SHP77 treated with DMSO at 0.1 percent for 48 hours (cell line): ENCODE data around the gene PIGB.
"Not testable (repeated sequence)": the region's sequence is repeated elsewhere in the genome, so short reads cannot be mapped to it uniquely, and the experiment has no call there.

Experiments
- DNase-seq: peaks from one replicate; lab custom pipeline; 2025; lab: John Stamatoyannopoulos, UW

PIGB gene

GRCh38 chr15:55318588-55319494 lies at the start of gene PIGB, which contains the start of gene PIGBOS1:
Gene PIGB (plus strand): TSS chr15:55319222. CDS start chr15:55319251, 29 bp downstream.
Gene PIGBOS1 (minus strand): TSS chr15:55319123. CDS start chr15:55317792, 1,331 bp downstream.
- peak; percentile 58 for DNase-seq

- DNase-seq: no peak
Measured at GRCh38 chr15:55270291-55270690, 48.7 kb upstream of the PIGB start.

GRCh38 chr15:55276324-55276723 lies 42.7 kb upstream of the PIGB start:
- no peak for DNase-seq

- no peak for DNase-seq
Measured at GRCh38 chr15:55277116-55277564, 41.9 kb upstream of the PIGB start.

- no peak for DNase-seq
Measured at GRCh38 chr15:55277715-55278114, 41.3 kb upstream of the PIGB start.

GRCh38 chr15:55279100-55279745 lies 39.8 kb upstream of the PIGB start:
- DNase-seq: no peak

- DNase-seq: no peak
Measured at GRCh38 chr15:55279746-55280351, 39.2 kb upstream of the PIGB start.

GRCh38 chr15:55280589-55280988 lies 38.4 kb upstream of the PIGB start:
- not testable (repeated sequence) for DNase-seq

- DNase-seq: no peak
Measured at GRCh38 chr15:55281517-55282228, 37.3 kb upstream of the PIGB start.

GRCh38 chr15:55282284-55282833 lies 36.7 kb upstream of the PIGB start:
- no peak for DNase-seq

GRCh38 chr15:55283379-55284147 lies 35.5 kb upstream of the PIGB start:
- DNase-seq: no peak

- no peak for DNase-seq
Measured at GRCh38 chr15:55284426-55284825, 34.6 kb upstream of the PIGB start.

GRCh38 chr15:55286442-55287189 lies 32.4 kb upstream of the PIGB start:
- not testable (repeated sequence) for DNase-seq

GRCh38 chr15:55288006-55288717 lies 30.9 kb upstream of the PIGB start:
- DNase-seq: no peak

GRCh38 chr15:55289011-55289745 lies 29.8 kb upstream of the PIGB start:
- no peak for DNase-seq

GRCh38 chr15:55289746-55290527 lies 29.1 kb upstream of the PIGB start, which contains the start of gene RAB27A:
Gene RAB27A (minus strand): TSS chr15:55289813. CDS start chr15:55234934, 54,879 bp downstream.
- peak; percentile 10 for DNase-seq

- peak; percentile 17 for DNase-seq
Measured at GRCh38 chr15:55290528-55291057, 28.4 kb upstream of the PIGB start.
